NCI-H146 treated with DMSO at 0.1 percent for 48 hours (cell line): ENCODE results near the gene SERTAD2.

ENCODE experiments used
- DNase-seq: peaks from one replicate; lab custom pipeline; 2025; ENCODE audit not compliant: unreplicated experiment; lab: John Stamatoyannopoulos, UW

The SERTAD2 gene

DNA sequence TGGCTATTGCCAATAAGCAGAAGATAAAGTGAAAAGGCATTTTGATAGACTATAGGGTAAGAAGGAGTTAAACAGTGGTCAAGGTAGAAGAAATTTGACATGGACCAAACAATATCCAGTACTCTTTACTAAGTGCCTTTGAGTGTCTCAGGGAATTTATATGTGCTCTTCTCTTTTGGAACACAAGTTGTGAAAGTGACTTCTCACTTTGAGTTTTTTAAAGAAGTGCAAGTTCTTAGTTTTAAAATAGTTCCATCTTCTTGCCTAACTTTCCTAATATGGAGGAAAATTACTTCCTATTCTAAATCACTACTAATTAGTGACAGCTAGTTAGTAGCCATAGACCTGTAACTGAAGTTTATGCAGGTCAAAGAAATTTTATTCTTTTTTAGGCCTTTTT lies 66.2 kb downstream of the SERTAD2 start:
- no peak for DNase-seq

- peak; percentile 32 for DNase-seq
These were observed 66.7 kb downstream of the SERTAD2 start for GRCh38 chr2:64586883-64587481.

DNA sequence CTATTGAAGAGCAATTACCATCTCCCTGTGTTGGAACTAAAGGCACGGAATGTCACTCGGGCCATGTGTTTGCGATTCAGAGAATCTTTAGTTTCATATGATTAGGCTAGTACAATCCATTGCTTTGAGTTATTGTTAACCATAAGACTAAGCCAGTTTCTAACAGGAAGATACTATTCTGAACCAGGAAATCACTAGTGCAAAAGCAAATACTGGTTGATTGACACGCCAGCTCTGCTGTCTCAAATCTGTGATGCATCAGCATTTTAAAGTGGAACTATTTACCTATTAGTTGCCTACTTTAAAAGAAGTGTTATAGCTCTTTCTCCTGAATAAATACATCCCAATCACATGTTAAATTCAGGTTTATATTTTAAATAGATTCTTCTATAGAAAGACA lies 67.7 kb downstream of the SERTAD2 start:
- no peak for DNase-seq

GRCh38 chr2:64582774-64583340 lies 70.9 kb downstream of the SERTAD2 start:
- DNase-seq: peak; percentile 38

GRCh38 chr2:64581777-64582539 lies 71.8 kb downstream of the SERTAD2 start:
- DNase-seq: peak; percentile 31
